GM23338 (cell line): ENCODE results near the gene PACSIN1. TPM values are rescaled to one million over a fixed set of nuclear protein-coding genes. Genes with fewer than 3 reads are reported as not detected.

Source experiments
- ATAC-seq: fragments of 200-7000 bp; cut with Tn5 transposase; 3 replicates; pipeline ENCODE4 v1.9.1; 2020
- DNase-seq: peaks from one replicate; pipeline ENCODE4 v3.0.0-alpha.2; 2015; ENCODE audit warnings: low spot score
- H2AFZ ChIP-seq: fragments of 200-600 bp; sonication (generic); 2 replicates; pipeline ENCODE4 v1.8.0; 2016; ENCODE audit warnings: antibody characterized with exemption, mild to moderate bottlenecking, moderate library complexity
- H3F3A ChIP-seq: fragments of 200-600 bp; sonication (generic); replicated peaks from 2 replicates; pipeline ENCODE4 v1.8.0; 2017; ENCODE audit warnings: antibody characterized with exemption, mixed run types, low read depth
- H3K27ac ChIP-seq: fragments of 200-600 bp; sonication (generic); 2 replicates; pipeline ENCODE4 v1.6.1; 2016; ENCODE audit warnings: low read depth
- H3K27me3 ChIP-seq: fragments of 200-600 bp; sonication (generic); 2 replicates; pipeline ENCODE4 v1.8.0; 2016; ENCODE audit warnings: mild to moderate bottlenecking, mixed run types, moderate library complexity; ENCODE audit not compliant: insufficient read depth
- H3K36me3 ChIP-seq: fragments of 200-600 bp; sonication (generic); 2 replicates; pipeline ENCODE4 v1.8.0; 2016; ENCODE audit warnings: mild to moderate bottlenecking; ENCODE audit not compliant: insufficient read depth
- H3K4me1 ChIP-seq: fragments of 200-600 bp; sonication (generic); 2 replicates; pipeline ENCODE4 v1.8.0; 2016; ENCODE audit warnings: mild to moderate bottlenecking, moderate library complexity; ENCODE audit not compliant: insufficient read depth
- H3K4me2 ChIP-seq: fragments of 200-600 bp; sonication (generic); 2 replicates; pipeline ENCODE4 v1.7.1; 2017; ENCODE audit warnings: mixed run types
- H3K4me3 ChIP-seq: fragments of 200-600 bp; sonication (generic); 2 replicates; pipeline ENCODE4 v1.6.1; 2016; ENCODE audit warnings: mixed run types
- H3K79me2 ChIP-seq: fragments of 200-600 bp; sonication (generic); replicated peaks from 2 replicates; pipeline ENCODE4 v1.8.0; 2017; ENCODE audit warnings: mild to moderate bottlenecking; ENCODE audit not compliant: insufficient read depth
- H3K9me2 ChIP-seq: fragments of 200-600 bp; sonication (generic); 2 replicates; pipeline ENCODE4 v1.8.0; 2017; ENCODE audit not compliant: insufficient read depth
- H4K20me1 ChIP-seq: fragments of 200-600 bp; sonication (generic); replicated peaks from 2 replicates; pipeline ENCODE4 v1.8.0; 2017; ENCODE audit warnings: mild to moderate bottlenecking; ENCODE audit not compliant: insufficient read depth
- H3K27ac Mint-ChIP-seq: 2 replicates; pipeline ENCODE4 v1.8.0; 2020; ENCODE audit warnings: inconsistent platforms, mild to moderate bottlenecking, moderate library complexity, mixed read lengths
- H3K27me3 Mint-ChIP-seq: 3 replicates; pipeline ENCODE4 v1.8.0; 2022; ENCODE audit warnings: low read depth, mild to moderate bottlenecking, moderate library complexity, mixed read lengths, inconsistent platforms; ENCODE audit not compliant: insufficient read depth, poor library complexity
- H3K36me3 Mint-ChIP-seq: 3 replicates; pipeline ENCODE4 v1.8.0; 2021; ENCODE audit warnings: low read depth, mild to moderate bottlenecking, inconsistent platforms, moderate library complexity, mixed read lengths
- H3K4me1 Mint-ChIP-seq: 3 replicates; pipeline ENCODE4 v1.8.0; 2020; ENCODE audit warnings: mild to moderate bottlenecking, inconsistent platforms, mixed read lengths
- H3K4me3 Mint-ChIP-seq: 3 replicates; pipeline ENCODE4 v1.8.0; 2021; ENCODE audit warnings: moderate library complexity, mild to moderate bottlenecking, inconsistent platforms, mixed read lengths
- H3K9me3 Mint-ChIP-seq: 3 replicates; pipeline ENCODE4 v1.8.0; 2020; ENCODE audit warnings: moderate library complexity, mild to moderate bottlenecking, inconsistent platforms, mixed read lengths
- CREB1 ChIP-seq: fragments of 250-450 bp; sonication (Bioruptor Pico); IDR thresholded peaks from 2 replicates; pipeline ENCODE4 v1.5.0; 2020; ENCODE audit warnings: low read depth, mild to moderate bottlenecking, moderate library complexity
- CTCF ChIP-seq, 2 experiments: fragments of 200-600 bp in 1 of 2; sonication (generic) in 1 of 2; conservative IDR thresholded peaks; 2 replicates each; pipeline versions ENCODE4 v1.5.1 to v1.6.1; 2016 to 2017; ENCODE audit warnings: antibody characterized with exemption in 2 of 2, low read depth in 2 of 2, mild to moderate bottlenecking in 2 of 2, moderate library complexity in 1 of 2
- ETS1 ChIP-seq: IDR thresholded peaks from 2 replicates; pipeline ENCODE4 v1.6.1; 2016; ENCODE audit warnings: antibody characterized with exemption
- EZH2 ChIP-seq: fragments of 200-600 bp; sonication (generic); IDR thresholded peaks from one replicate; pipeline ENCODE4 v1.8.0; 2017; ENCODE audit warnings: antibody characterized with exemption, mild to moderate bottlenecking, low read depth; ENCODE audit not compliant: unreplicated experiment
- EZH2phosphoT487 ChIP-seq: fragments of 200-600 bp; sonication (generic); IDR thresholded peaks from one replicate; pipeline ENCODE4 v1.8.1; 2018; ENCODE audit warnings: antibody characterized with exemption; ENCODE audit not compliant: unreplicated experiment
- JUNB ChIP-seq: IDR thresholded peaks from one replicate; pipeline ENCODE4 v1.6.1; 2016; ENCODE audit warnings: antibody characterized with exemption; ENCODE audit not compliant: unreplicated experiment
- NANOG ChIP-seq: IDR thresholded peaks from 2 replicates; pipeline ENCODE4 v1.6.1; 2016; ENCODE audit warnings: antibody characterized with exemption, borderline replicate concordance
- POLR2AphosphoS5 ChIP-seq: IDR thresholded peaks from 2 replicates; pipeline ENCODE4 v1.6.1; 2016; ENCODE audit warnings: antibody characterized with exemption, low read depth
- REST ChIP-seq: IDR thresholded peaks from one replicate; pipeline ENCODE4 v1.6.1; 2018; ENCODE audit warnings: antibody characterized with exemption; ENCODE audit not compliant: unreplicated experiment
- STAT1 ChIP-seq: IDR thresholded peaks from one replicate; pipeline ENCODE4 v1.6.1; 2016; ENCODE audit warnings: antibody characterized with exemption; ENCODE audit not compliant: unreplicated experiment
- ZNF114 ChIP-seq: fragments of 250-450 bp; sonication (Bioruptor Pico); IDR thresholded peaks from 2 replicates; pipeline ENCODE4 v1.5.0; 2020; ENCODE audit warnings: mild to moderate bottlenecking, moderate library complexity
- ZNF331 ChIP-seq: fragments of 250-450 bp; sonication (Bioruptor Pico); IDR thresholded peaks from 2 replicates; pipeline ENCODE4 v1.5.0; 2020; ENCODE audit warnings: low read depth, mild to moderate bottlenecking, moderate library complexity
- ZNF462 ChIP-seq: fragments of 250-450 bp; sonication (Bioruptor Pico); IDR thresholded peaks from 2 replicates; pipeline ENCODE4 v1.5.0; 2020; ENCODE audit warnings: mild to moderate bottlenecking, moderate library complexity
- polyA plus RNA-seq: library from polyadenylated mRNA; unstranded; fragments of >200 nt; fragmentation: Nextera tagmentation; extraction: Ambion mirVana; gene quantifications from 2 replicates; pipeline ENCODE4 v1.2.1, GENCODE V29; 2016
- total RNA-seq: library from RNA; depleted of rRNA; stranded (reverse); fragments of >200 nt; shearing (Covaris generic); gene quantifications from 2 replicates; pipeline ENCODE4 v1.2.3, GENCODE V29; 2014

PACSIN1 gene
- total and polyA plus RNA-seq, 2 experiments from 2014 or later: 5.2 to 8.7 TPM

- H3K9me2 ChIP-seq: no peaks in the 10 kb centered on the region
- no peak overlapping the region for H3K4me3 Mint-ChIP-seq
- TF ChIP-seq EZH2phosphoT487 (no peak), JUNB (no peak), ZNF462 (CRISPR knock-in tag) (no peak), ETS1 (no peak), EZH2 (no peak), ZNF114 (CRISPR knock-in tag) (no peak), CTCF (conservative IDR thresholded peaks at IDR 0.05; ENCODE audit: low read depth in 2 of 2) (no peak), POLR2AphosphoS5 (no peak), REST (no peak), STAT1 (no peak), CREB1 (CRISPR knock-in tag) (no peak), NANOG (no peak), ZNF331 (CRISPR knock-in tag) (no peak)
- no peak overlapping the region for H3K27ac ChIP-seq
- peaks cover 15% of the 10 kb centered on the region for H3K4me1 Mint-ChIP-seq
- no peak overlapping the region for H3K27ac Mint-ChIP-seq
- H3K27me3 Mint-ChIP-seq: peaks cover 11% of the 10 kb centered on the region
- no peak for DNase-seq
- H3K36me3 ChIP-seq: no peaks in the 10 kb centered on the region
- H3K4me1 ChIP-seq: peaks cover 7% of the 10 kb centered on the region
- no peak overlapping the region for H3K4me3 ChIP-seq
- ATAC-seq: no peak
- H3K36me3 Mint-ChIP-seq: no peaks in the 10 kb centered on the region
- no peak overlapping the region for H2AFZ ChIP-seq
- no peaks in the 10 kb centered on the region for H3K79me2 ChIP-seq
- no peak overlapping the region for H3K4me2 ChIP-seq
- H3K9me3 Mint-ChIP-seq: no peaks in the 10 kb centered on the region; the same call in 2 of the 3 replicates
- no peaks in the 10 kb centered on the region for H3F3A ChIP-seq
- no peaks in the 10 kb centered on the region for H3K27me3 ChIP-seq
- no peaks in the 10 kb centered on the region for H4K20me1 ChIP-seq
Measured at GRCh38 chr6:34561227-34561530, 95.3 kb downstream of the PACSIN1 start.
